Femur (tissue), 1 donor: Measurements from ENCODE around the gene IL23R.

Source experiments
- DNase-seq: peaks from one replicate; pipeline ENCODE4 v3.0.0-alpha.2; 2017

Gene IL23R

DNA sequence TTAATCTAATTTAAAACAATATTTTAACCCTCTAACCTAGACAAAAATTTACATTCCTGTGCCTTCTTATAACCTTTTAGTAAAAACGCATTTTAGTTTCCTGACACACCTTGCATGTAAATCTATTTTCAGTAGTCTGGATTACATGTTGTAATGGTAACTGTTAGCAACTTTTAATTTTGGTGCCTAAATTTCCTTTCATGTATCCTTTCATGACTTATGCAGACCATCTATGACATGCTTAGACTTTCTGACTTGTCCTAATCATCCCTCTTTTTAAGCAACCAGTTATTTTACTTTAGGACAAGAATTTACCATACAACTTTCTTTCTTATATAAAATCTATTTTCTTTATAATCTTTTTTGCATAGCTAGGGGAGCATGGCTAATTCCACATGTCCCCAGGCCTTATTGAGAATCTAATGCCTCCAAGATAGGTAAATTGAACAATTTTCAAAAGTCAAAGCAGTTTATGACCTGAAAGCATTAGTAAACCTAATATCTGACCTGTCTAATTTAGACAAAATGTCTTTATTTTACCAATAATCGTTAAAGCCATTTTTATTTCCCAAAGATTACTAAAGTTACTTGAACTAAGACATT, 83.9 kb downstream of the IL23R start:
- DNase-seq: no peak

DNA sequence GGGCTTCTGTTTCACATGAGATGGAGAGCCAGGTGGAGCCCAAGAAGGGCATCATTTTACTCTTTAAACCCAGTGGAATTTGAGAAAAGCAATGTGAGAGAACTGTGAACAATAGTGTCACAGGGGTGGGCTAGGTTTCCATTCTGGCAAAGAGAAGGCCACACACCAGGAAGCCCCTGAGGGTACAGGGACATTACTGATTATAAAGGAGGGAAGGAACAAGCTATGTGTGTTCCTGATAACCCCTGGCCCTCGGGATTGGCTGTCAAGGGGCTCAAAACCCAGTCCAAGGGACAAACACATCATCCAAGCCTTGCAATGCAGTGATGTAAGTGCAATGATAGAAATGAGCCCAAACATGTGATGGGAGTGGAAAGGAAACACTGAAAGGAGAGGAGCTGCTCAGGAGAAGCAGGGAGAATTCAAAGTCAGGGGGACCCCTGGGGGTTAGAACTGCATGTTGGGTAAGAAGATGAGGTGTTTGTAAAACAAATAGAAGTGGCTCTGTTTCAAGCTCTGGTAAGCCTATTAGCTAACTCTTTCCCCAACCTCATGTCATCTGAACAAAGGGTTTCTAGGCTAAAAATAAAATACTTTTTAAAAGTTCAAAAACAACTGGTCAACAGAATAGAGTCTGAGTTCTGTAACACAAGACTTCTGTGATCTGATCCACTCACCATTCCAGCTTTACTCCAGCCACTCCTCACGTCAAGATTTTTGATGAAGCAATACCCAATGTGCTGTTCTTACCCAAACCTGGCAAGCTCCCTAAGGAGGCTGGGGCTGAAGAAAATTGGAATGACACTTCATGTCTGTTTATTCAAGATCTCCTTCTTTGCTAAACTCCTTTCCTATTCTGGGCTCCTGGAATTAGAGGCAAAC, 90.3 kb downstream of the IL23R start:
- no peak for DNase-seq

DNA sequence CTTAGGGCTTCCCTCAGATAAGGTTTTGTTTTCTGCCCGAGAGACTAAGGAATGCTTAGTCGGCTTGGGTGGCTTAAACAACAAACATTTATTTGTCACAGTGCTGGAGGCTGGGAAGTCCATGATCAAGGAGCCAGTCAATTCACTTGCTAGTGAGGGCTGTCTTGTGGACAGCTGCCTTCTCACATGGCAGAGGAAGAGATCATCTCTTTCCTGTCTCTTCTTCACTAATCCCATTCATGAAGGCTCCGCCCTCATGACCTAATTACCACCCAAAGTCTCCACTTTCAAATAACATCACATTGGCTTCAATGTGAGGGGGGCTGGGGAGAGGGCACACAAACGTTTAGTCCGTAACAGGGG, 90.9 kb downstream of the IL23R start:
- no peak for DNase-seq

DNA sequence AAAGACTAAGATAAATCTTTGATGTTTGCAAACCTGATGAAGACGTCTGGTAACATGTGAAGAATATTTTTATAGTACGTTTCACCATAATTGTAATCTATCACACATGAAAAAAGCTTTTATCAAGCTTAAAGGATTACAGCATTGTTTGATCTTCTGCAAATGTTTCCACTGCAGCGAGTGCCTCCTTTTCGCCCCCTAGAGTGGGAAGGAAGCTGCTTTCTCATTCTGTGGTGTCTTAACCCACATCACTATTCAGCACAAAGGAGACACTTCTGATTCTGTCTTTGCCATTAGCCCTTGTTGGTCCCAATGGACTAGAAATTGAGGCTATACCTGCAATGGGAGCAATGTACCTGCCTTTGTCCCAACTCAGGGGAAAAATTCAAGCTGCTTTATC, 95.4 kb downstream of the IL23R start:
- DNase-seq: no peak

DNA sequence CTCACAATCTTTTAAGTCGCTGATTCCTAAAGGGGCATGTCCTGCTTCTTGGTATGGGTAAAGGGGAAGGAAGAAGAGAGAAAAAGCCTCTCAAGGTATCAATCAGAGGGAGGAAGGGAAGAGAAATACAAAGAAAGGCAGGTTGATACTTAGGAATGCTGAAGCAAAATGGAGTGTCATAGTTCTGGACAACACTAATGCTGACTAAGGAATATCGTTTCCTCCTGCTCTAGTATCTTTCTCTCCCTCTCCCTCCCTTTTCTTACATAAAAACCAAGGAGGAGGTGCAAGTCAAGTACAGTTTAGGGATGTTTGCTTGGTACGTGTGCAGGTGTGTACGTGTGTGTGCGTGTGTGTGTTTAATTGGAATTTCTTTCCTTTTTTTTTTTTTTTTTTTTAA, 96.5 kb downstream of the IL23R start:
- no peak for DNase-seq

DNA sequence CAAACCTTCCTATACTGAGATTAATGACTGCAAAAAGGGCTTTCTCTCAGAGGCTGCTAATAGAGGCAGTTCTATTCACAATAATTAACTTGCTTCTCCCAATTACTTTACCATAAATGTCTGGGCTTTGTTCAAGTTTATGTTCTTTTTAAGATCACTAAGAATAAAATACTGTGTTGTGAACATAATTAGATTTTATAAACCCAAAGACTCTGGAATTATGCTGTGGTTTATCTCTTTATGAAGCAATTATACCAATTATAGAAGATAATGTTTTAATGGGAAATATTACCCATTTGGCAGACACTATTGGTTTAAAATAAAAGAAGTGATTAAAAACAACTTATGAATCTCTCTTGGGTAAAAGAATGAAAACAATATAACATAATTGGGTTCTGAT, 97.9 kb downstream of the IL23R start:
- DNase-seq: no peak

DNA sequence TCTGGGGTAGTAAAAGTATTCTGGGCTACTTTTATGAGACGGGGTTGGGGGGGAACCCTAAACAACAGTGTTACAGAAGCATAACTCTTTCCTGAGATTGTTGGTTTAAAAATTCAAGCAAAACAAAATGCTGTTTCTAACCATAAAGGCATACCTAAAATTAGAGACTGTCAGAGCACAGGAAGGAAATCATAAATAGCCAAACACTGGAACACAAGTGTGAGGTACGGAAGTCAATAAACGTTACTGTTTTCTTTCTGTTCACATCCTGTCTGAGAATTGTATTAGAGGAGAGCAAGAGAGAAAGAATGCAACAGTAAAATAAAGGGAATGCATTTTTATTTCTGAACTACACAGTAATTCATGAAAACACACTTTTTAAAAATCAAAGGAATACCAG, 98.6 kb downstream of the IL23R start:
- no peak for DNase-seq

DNA sequence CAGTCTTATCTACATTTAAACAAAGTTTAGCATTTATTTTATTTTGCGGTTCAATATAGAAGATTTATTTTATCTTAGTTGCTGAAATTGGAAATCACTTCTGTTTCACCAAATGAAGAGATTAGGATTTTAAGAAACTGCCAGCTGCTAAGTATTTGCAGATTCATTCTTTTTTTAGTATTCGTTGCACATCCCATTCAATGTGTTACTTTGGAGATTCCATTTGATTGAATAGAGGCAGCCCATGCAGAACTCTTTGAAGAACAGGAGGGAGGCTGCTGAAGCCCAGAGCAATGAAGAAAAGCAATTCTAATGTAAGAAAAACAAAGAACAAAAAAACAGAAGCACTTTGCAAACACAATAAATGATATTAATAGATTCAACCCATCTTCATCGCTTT, 102.8 kb downstream of the IL23R start:
- no peak for DNase-seq

DNA sequence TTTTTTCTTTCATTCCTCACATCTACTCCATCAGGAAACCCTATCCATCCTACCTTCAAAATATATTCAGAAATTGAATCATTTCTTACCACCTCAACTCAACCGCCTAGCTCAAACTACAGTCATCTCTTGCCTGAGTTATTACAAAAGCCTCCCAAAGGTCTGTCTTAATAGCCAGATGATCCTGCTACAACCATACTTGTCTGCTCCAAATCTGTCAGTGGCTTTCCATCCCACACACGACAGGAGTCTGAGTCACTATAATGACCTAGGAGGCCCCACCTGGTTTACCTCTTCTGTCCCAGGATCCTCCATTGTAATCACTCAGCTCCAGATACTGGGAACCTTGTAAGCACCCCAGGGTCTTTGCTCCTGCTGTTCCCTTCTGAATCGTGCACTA, 104.3 kb downstream of the IL23R start:
- DNase-seq: no peak

DNA sequence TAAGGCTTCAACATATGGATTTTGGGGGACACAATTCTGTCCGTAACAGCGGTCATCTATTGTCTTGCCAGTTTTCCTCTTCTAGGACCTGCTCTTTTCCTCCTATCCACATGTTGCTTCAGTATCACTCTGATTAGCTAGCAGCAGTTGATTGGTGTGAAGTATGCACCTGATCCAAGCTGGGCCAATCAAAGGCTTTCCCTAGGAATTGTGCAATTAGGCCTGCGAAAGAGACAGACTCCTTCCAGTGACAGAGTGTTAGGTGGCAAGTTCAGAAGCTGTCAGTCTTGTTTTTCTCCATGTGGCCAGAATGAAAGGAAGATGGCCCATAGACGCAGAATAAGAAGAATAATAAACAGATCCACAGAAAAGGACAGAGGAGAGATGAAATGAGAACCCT, 107.3 kb downstream of the IL23R start:
- no peak for DNase-seq

DNA sequence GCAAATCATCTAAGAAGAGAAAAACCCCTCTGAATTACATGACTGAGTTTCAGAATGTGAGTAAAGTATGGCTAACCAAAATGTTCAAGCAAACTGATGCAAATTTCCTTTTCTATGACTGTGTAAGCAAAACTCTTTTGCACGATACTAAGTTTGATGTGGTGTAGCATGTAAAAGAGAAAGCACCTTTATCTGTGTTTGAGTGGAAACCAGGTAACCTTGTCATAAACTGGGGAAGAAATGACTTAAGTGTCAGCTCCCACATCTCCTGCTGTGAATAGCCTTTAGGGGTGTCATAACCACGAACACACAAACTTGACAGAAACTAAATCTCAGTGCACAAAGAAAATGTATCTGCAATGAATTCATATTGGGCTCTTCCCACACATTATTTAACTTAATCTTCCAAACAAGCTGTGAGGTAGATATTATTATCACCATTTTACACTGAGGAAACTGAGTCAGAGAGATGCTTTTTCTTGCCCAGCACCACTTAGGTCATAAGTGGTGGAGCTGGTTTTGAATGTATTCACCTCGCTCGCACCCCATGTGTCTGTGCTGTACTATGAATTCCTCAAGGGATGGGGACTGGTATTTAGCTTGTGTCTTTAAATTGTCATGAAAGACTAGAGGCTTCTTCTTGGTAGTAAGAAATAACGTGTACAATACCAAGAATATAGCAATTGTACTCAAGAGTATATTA, 108.5 kb downstream of the IL23R start:
- no peak for DNase-seq

DNA sequence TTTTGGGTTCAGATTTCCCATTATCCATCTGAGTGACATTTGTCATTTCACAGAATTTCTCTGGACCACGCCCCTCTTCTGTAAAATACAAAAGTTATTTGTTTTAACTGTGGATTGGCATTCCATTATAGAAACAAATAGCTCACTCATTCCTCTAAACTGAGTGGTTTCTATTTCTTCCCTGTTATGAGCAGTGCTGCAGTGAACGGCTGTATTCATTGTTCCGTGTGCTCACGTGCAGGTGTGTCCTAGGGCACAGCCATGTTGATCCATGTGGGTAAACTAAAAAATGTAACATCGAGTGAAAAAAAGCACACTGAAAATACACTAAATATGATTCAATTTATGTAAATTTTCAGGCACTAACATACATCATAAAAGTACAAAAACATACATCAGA, 114.4 kb downstream of the IL23R start:
- DNase-seq: no peak

DNA sequence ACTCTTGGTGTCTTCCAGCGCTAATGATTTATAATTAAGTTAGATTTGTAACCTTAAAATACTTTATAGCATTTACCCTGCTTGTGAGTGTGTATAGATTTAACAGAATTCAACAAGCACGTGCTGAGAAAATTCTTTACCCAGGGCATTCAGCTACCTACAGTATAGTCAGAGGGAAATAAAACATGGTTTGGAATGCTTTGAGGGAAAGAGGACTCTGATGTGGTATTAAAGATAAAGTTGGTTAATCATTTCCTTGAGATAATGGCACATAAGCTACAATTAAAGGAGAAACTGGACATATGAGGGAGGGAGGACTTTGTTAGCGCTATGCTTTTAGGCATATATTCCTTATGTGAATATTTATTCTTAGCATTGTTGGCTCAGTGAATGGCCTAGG, 115.0 kb downstream of the IL23R start:
- DNase-seq: no peak

DNA sequence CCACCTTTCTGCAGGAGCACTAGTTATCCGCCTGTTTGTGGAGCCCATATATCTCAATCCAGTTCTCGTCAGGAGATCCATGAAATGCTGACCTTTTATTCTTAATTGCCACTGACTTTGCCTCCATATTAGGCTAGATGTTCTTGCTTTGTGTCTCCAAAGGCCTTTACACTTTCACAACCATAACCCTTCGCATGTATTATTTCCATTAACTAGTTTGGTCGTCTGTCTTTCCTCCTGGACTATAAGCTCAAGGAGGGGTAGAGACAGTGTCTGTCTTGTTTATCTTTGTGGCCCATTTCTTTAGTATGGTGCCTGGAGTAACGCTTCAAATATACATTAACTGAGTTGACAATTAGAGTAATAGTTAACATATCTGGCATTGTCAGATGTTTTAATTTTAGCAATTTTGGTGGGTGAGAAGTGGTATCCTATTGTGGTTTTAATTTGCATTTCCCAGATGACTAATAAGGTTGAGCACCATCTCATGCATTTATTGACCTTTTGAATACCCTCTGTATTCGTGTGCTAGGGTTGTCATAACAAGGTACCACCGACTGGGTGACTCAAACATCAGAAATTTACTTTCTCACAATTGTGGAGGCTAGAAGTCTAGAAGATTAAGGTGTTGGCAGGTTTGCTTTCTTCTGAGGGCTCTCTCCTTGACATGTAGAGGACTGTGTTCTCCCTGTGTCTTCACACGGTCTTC, 119.7 kb downstream of the IL23R start:
- DNase-seq: no peak

DNA sequence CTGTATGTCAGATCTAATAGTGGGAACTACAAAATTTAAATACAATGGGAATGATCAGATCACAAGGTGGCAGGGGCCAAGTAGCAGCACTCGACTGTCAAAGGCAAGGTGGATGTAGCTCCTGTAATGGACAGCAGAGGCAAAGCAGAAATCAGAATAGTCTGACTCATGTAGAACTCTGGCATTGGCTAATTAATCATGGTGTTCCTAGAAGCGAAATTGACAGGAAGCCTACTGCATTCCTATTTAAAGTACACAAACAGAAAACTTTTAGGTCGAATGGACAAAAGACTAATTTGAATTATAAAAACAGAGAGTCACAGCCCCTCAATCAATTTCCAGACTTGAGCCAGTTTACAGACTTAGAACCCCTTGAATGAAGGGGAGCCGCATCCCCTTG, 124.0 kb downstream of the IL23R start:
- DNase-seq: no peak

DNA sequence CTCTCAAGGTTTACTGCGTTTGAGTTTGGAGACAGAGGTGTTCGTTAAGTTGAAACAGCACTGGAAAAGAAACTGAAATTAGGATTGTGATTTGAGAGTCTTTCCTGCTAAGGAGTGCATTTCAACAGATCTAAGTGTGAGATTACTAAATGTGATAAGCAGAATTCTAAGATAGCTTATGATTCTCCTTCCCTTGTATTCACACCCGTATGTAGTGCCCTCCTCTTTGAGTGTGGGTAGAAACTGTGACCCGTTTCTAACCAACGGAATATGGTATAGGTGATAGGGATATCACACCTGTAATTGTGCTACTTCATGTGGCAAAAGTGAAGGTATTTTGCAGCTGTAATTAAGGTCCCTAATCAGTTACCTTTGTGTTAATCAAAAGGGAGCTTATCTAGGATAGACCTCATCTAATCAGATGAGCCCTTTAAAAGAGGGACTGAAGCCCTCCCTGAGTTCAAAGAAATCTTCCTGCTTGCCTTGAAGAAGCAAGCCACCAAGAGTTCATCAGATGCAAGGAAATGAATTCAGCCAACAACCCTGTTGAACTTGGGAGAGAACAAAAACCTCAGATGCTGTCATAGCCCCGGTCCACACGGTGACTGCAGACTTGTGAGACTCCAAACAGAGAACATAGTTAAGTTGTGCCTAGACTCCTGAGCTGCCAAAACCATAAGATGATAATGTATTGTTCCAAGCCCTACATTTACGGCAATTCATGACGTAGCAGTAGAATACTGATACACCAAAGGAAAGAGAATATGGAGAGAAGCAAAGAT, 128.8 kb downstream of the IL23R start:
- DNase-seq: no peak

DNA sequence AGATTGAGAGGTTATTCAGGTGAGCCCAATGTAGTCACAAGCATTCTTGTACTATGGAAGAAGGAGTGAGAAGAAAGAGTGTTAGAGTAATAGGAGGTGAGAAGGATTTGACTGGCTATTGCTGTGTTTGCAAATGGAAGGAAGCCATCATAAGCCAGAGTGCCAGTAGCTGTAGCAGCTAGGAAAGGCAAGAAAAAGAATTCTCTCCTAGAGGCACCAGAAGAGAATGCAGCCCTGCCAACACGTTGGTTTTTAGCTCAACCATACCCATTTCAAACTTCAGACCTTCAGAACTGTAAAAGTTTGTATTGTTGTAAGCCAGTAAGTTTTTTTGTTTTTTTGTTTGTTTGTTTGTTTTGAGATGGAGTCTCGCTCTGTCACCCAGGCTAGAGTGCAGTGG, 132.5 kb downstream of the IL23R start:
- no peak for DNase-seq

DNA sequence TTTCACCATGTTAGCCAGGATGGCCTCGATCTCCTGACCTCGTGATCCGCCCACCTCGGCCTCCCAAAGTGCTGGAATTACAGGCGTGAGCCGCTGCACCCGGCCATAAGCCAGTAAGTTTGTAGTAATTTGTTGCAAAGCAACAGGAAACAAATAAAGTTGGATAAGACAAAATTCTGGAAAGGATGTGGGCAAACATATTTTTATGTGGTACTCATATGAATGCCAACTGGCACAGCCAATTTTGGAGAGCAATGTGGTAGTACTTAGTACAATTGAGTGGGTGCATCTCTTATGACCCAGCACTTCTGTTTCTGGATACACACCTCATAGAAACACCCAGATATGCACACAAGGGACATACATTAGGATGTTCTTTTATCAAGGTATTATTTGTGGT, 133.0 kb downstream of the IL23R start:
- no peak for DNase-seq

DNA sequence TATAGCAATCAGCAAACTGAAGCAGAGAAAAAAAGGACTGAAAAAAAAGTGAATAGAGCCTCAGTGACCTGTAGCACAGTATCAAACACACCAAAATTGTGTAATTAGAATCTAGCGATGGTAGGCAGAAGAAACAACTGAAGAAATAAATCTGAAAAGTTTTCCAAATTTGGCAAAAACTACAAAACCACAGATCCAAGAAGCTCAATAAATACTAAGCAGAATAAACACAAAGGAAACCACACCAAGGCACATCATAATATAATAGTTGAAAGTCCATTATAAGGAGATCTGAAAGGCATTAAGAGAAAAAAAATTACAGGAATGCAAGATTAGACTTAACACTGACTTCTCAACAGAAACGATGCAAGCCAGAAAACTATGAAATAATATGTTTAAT, 134.3 kb downstream of the IL23R start:
- DNase-seq: no peak

DNA sequence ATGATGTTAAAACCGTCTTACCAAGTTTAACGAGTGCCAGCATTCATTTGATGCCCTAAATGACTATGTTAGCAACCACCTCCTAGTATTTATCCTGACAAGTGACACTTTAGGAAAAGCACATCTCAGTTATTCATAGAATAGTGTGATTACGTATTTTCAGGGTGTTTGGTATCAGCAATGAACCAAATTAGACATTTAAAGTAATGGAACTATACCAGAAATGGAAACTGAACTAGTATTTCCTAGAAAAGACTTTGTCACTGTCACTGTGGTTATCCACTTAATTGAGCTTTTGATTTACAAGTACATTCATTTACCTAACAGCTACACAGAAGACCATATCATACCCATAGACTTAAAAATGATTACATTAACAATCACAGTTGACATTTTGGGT, 137.8 kb downstream of the IL23R start:
- no peak for DNase-seq

DNA sequence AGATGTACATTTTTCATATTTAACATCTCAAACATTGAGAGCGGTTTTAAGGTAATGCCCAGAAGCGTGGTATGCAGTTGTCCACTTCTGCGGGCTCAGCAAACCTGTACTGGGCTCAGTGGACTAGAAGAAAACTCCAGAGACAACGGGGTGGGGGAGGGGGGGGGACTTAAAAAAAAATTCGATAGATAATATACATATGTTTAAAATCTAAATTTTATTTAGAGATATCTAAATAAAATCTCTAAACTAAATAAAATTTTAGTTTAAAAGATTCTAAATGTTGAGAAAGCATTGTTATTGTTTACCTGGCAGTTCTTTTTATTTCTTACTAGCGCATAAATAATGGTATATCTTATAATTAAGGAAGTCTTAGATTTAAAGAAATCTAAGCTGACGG, 140.3 kb downstream of the IL23R start:
- no peak for DNase-seq

DNA sequence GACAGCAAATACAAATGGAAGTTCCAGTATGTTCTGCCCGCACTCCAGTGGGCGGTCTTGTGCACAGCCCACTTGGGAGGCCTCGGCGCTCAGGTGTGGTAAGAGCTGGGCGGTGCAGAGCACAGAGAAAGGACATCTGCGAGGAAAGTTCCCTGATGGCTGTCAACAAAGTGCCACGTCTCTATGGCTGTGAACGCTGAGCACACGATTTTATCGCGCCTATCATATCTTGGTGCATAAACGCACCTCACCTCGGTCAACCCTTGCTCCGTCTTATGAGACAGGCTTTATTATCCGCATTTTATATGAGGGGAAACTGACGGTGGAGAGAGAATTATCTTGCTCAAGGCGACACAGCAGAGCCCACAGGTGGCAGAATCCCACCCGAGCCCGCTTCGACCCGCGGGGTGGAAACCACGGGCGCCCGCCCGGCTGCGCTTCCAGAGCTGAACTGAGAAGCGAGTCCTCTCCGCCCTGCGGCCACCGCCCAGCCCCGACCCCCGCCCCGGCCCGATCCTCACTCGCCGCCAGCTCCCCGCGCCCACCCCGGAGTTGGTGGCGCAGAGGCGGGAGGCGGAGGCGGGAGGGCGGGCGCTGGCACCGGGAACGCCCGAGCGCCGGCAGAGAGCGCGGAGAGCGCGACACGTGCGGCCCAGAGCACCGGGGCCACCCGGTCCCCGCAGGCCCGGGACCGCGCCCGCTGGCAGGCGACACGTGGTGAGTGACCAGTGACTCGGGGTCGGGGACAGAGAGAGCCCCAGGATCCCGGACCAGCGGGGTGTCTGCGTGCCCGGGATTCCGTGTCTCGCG, 141.2 kb downstream of the IL23R start, which contains the start of gene IL12RB2:
TSS of gene IL12RB2 (plus strand) at position 623 of the 810 bp plus-strand sequence. CDS start 12,496 bp downstream, outside the sequence.
- peak; percentile 23 for DNase-seq
